IMR-90 (cell line): ENCODE measurements around the gene GCNT2. TPM values are rescaled to one million over a fixed set of nuclear protein-coding genes. Genes with fewer than 3 reads are reported as not detected.

Experiments used
- ATAC-seq: fragments of 200-7000 bp; cut with Tn5 transposase; 2 replicates; pipeline ENCODE4 v1.9.1; 2020; ENCODE audit warnings: low read depth, mild to moderate bottlenecking, moderate library complexity
- BruUV-seq: library from RNA; stranded (reverse); fragments of 400-500 nt; replicated peaks from 2 replicates; lab custom pipeline; 2021; lab: Mats Ljungman, UMichigan
- CTCF ChIA-PET: fragments of 300-600 bp; formaldehyde crosslinking; extraction: SDS; loops from one replicate; lab custom pipeline; 2021; ENCODE audit warnings: antibody characterized with exemption; lab: Yijun Ruan, JAX
- POLR2A ChIA-PET: fragments of 300-600 bp; sonication (Branson Sonifier 250); formaldehyde crosslinking; loops from one replicate; lab custom pipeline; 2022; ENCODE audit warnings: antibody characterized with exemption; ENCODE audit not compliant: unreplicated experiment; lab: Charles Lee
- DNase-seq: peaks from one replicate; pipeline ENCODE4 v3.0.0; 2013
- H2AFZ ChIP-seq: replicated peaks from 2 replicates; pipeline ENCODE3; 2013; ENCODE audit warnings: low read length, mild to moderate bottlenecking; ENCODE audit not compliant: poor library complexity
- H2AK5ac ChIP-seq: 2 replicates; pipeline ENCODE4 v1.6.1; 2013; ENCODE audit warnings: low read depth, low read length, inconsistent platforms
- H2AK9ac ChIP-seq: replicated peaks from 2 replicates; pipeline ENCODE3; 2013; ENCODE audit warnings: mild to moderate bottlenecking, low read depth, low read length, moderate library complexity; ENCODE audit not compliant: poor library complexity
- H2BK120ac ChIP-seq: 2 replicates; pipeline ENCODE4 v1.6.1; 2013; ENCODE audit warnings: low read depth, low read length, inconsistent platforms
- H2BK15ac ChIP-seq: 3 replicates; pipeline ENCODE4 v1.6.1; 2013; ENCODE audit warnings: low read depth, low read length, inconsistent platforms
- H2BK20ac ChIP-seq: 2 replicates; pipeline ENCODE4 v1.6.1; 2013; ENCODE audit warnings: low read depth, mild to moderate bottlenecking, inconsistent platforms, low read length, moderate library complexity
- H2BK5ac ChIP-seq: 2 replicates; pipeline ENCODE4 v1.6.1; 2013; ENCODE audit warnings: mild to moderate bottlenecking, low read depth, low read length, inconsistent platforms; ENCODE audit not compliant: poor library complexity, severe bottlenecking
- H3K14ac ChIP-seq: replicated peaks from 2 replicates; pipeline ENCODE4 v1.6.1; 2013; ENCODE audit warnings: low read depth, low read length, inconsistent platforms
- H3K18ac ChIP-seq: 2 replicates; pipeline ENCODE4 v1.6.1; 2013; ENCODE audit warnings: low read depth, low read length, control low read depth
- H3K23ac ChIP-seq: 2 replicates; pipeline ENCODE4 v1.6.1; 2013; ENCODE audit warnings: low read depth, low read length, inconsistent platforms
- H3K27ac ChIP-seq: 2 replicates; pipeline ENCODE4 v1.5.1; 2013; ENCODE audit warnings: mild to moderate bottlenecking, control low read depth, low read length; ENCODE audit not compliant: insufficient read depth
- H3K27me3 ChIP-seq: 2 replicates; pipeline ENCODE4 v1.6.1; 2013; ENCODE audit warnings: low read length; ENCODE audit not compliant: control insufficient read depth, insufficient read depth
- H3K36me3 ChIP-seq: 2 replicates; pipeline ENCODE4 v1.6.1; 2013; ENCODE audit warnings: low read length, mixed read lengths; ENCODE audit not compliant: control insufficient read depth, insufficient read depth
- H3K4ac ChIP-seq: 2 replicates; pipeline ENCODE4 v1.6.1; 2013; ENCODE audit warnings: low read depth, low read length, inconsistent platforms
- H3K4me1 ChIP-seq: 2 replicates; pipeline ENCODE4 v1.6.1; 2013; ENCODE audit warnings: low read length, mixed read lengths; ENCODE audit not compliant: control insufficient read depth, insufficient read depth
- H3K4me2 ChIP-seq: 2 replicates; pipeline ENCODE4 v1.6.1; 2013; ENCODE audit warnings: low read depth, mild to moderate bottlenecking, control low read depth, low read length, moderate library complexity
- H3K4me3 ChIP-seq: 2 replicates; pipeline ENCODE4 v1.5.1; 2013; ENCODE audit warnings: low read depth, mild to moderate bottlenecking, control low read depth, low read length, moderate library complexity; ENCODE audit not compliant: insufficient read depth
- H3K56ac ChIP-seq: 2 replicates; pipeline ENCODE4 v1.6.1; 2013; ENCODE audit warnings: low read length, inconsistent platforms; ENCODE audit not compliant: insufficient read depth; ENCODE audit errors: extremely low read depth
- H3K79me1 ChIP-seq, 2 experiments: 2 replicates each; pipeline ENCODE4 v1.6.1; 2013; ENCODE audit warnings: low read length in 2 of 2, inconsistent platforms in 1 of 2, low read depth in 1 of 2
- H3K9ac ChIP-seq: 2 replicates; pipeline ENCODE4 v1.6.1; 2013; ENCODE audit warnings: low read depth, low read length, control low read depth
- H3K9me1 ChIP-seq: 2 replicates; pipeline ENCODE4 v1.6.1; 2013; ENCODE audit warnings: low read length, inconsistent platforms; ENCODE audit not compliant: insufficient read depth
- H3K9me3 ChIP-seq: 2 replicates; pipeline ENCODE4 v1.6.1; 2013; ENCODE audit warnings: low read length; ENCODE audit not compliant: control insufficient read depth, insufficient read depth
- H4K20me1 ChIP-seq: 2 replicates; pipeline ENCODE4 v1.6.1; 2013; ENCODE audit warnings: low read length, inconsistent platforms; ENCODE audit not compliant: insufficient read depth
- H4K5ac ChIP-seq: 2 replicates; pipeline ENCODE4 v1.6.1; 2013; ENCODE audit warnings: mild to moderate bottlenecking, low read depth, low read length, control low read depth
- H4K8ac ChIP-seq, 2 experiments: 2 replicates each; pipeline ENCODE4 v1.6.1; 2013; ENCODE audit warnings: low read depth in 2 of 2, low read length in 2 of 2, control low read depth in 1 of 2, inconsistent platforms in 1 of 2
- H4K91ac ChIP-seq: 2 replicates; pipeline ENCODE4 v1.6.1; 2013; ENCODE audit warnings: low read depth, low read length, inconsistent platforms; ENCODE audit not compliant: insufficient read depth
- RAD21 ChIP-seq: IDR thresholded peaks from 2 replicates; pipeline ENCODE4 v1.6.1; 2012; ENCODE audit warnings: low read length, improper control_type of control experiment
- WGBS, 2 experiments: methylation state at CpG; one replicate each; pipeline versions ENCODE4 v1.1.5 to v1.1.7; 2013; ENCODE audit warnings: missing lambda C conversion rate in 2 of 2; ENCODE audit not compliant: insufficient read length in 1 of 2; ENCODE audit errors: extremely low coverage in 2 of 2; 5-methylcytosine and 5-hydroxymethylcytosine counted together
- dilution Hi-C: fragments of 300-500 bp; cut with HindIII; formaldehyde crosslinking; loops from one replicate; pipeline ENCODE4 v1.14.3; 2018; ENCODE audit warnings: low sequenced_read_pairs; ENCODE audit not compliant: unreplicated experiment
- in situ Hi-C: fragments of 300-500 bp; cut with MboI; formaldehyde crosslinking; loops from 3 replicates; pipeline ENCODE4 v1.14.3; 2019; ENCODE audit warnings: low sequenced_read_pairs, inconsistent platforms, mixed read lengths
- intact Hi-C: fragments of 100-400 bp; cut with micrococcal nuclease; formaldehyde crosslinking; loops from 2 replicates; pipeline ENCODE4 v1.10.0; 2022
- polyA plus RNA-seq, 3 experiments: library from polyadenylated mRNA; depleted of rRNA; stranded (reverse); fragments of >200 nt; gene quantifications; 2 replicates each; pipeline ENCODE4 v1.2.3, GENCODE V29; 2012; ENCODE audit warnings: low replicate concordance in 1 of 3
- total RNA-seq: library from RNA; depleted of rRNA; stranded (reverse); fragments of >200 nt; gene quantifications from 2 replicates; pipeline ENCODE4 v1.2.3, GENCODE V29; 2012

Gene GCNT2
- total and polyA plus RNA-seq, 2 of the 4 experiments (the other 2 are of a cell fraction), result 0.34 to 0.90 TPM

- Histone ChIP-seq H3K14ac (no peak overlapping the region), H4K5ac (no peak overlapping the region), H4K20me1 (no peaks in the 10 kb centered on the region), H3K18ac (no peak overlapping the region), H2BK120ac (no peak overlapping the region), H3K9ac (no peak overlapping the region), H3K27me3 (no peaks in the 10 kb centered on the region), H2BK5ac (no peak overlapping the region), H3K56ac (no peak overlapping the region), H3K9me3 (peaks cover 3% of the 10 kb centered on the region; the same call in 1 of the 2 replicates), H3K23ac (no peak overlapping the region), H2AK9ac (no peak overlapping the region), H3K79me1 (no peaks in the 10 kb centered on the region), H3K9me1 (no peaks in the 10 kb centered on the region), H2AK5ac (no peak overlapping the region), H3K27ac (no peak overlapping the region), H3K4ac (no peak overlapping the region), H4K8ac (no peak overlapping the region), H2AFZ (no peak overlapping the region), H3K4me2 (no peak overlapping the region), H3K4me1 (no peaks in the 10 kb centered on the region), H4K91ac (no peak overlapping the region), H2BK20ac (no peak overlapping the region), H3K36me3 (no peaks in the 10 kb centered on the region), H3K4me3 (no peak overlapping the region), H2BK15ac (no peak overlapping the region)
- ChIA-PET POLR2A (no interaction called here), CTCF (no interaction called here)
- in situ Hi-C loops, result no loop called here
- no peak for ATAC-seq
- no peak for TF ChIP-seq RAD21
- no CpG with 5 or more reads among the region's 9 CpGs for WGBS, 2 experiments
- BruUV-seq, result no TSS peak
- dilution Hi-C loops, result no loop called here
- no peak for DNase-seq
- intact Hi-C loops, result no loop called here
Measured at GRCh38 chr6:10531942-10532341, 10.8 kb downstream of the GCNT2 start.
